Lung (tissue), 12 donors: Measurements from ENCODE around the gene RMND5A. TPM values are rescaled to one million over a fixed set of nuclear protein-coding genes. Genes with fewer than 3 reads are reported as not detected.
A peak's percentile ranks its signal among the peaks of the same experiment; 100 is the strongest.

Source experiments
- ATAC-seq: fragments of 200-7000 bp; cut with Tn5 transposase; one replicate; pipeline ENCODE4 v1.9.1; 2020; ENCODE audit warnings: moderate number of reproducible peaks; ENCODE audit not compliant: insufficient read depth, low FRiP score
- DNase-seq, 3 donors: peaks; one replicate each; pipeline ENCODE4 v3.0.0-alpha.2; 2013 to 2017
- H3K27ac ChIP-seq, 2 donors: one replicate each; pipeline ENCODE4 v1.5.1; 2013; ENCODE audit warnings: mild to moderate bottlenecking in 2 of 2, moderate library complexity in 2 of 2, control low read depth in 1 of 2, inconsistent platforms in 1 of 2, low read depth in 1 of 2, low read length in 1 of 2
- H3K27me3 ChIP-seq, 3 donors: one replicate each; pipeline ENCODE4 v1.5.1; 2013; ENCODE audit warnings: low read length in 2 of 3; ENCODE audit not compliant: control insufficient read depth in 3 of 3, insufficient read depth in 3 of 3
- H3K36me3 ChIP-seq, 4 donors: one replicate each; pipeline ENCODE4 v1.5.1; 2013; ENCODE audit warnings: low read length in 4 of 4, mild to moderate bottlenecking in 1 of 4, moderate library complexity in 1 of 4; ENCODE audit not compliant: control insufficient read depth in 4 of 4, insufficient read depth in 4 of 4
- H3K4me1 ChIP-seq, 5 donors: one replicate each; pipeline ENCODE4 v1.5.1; 2013; ENCODE audit warnings: low read length in 5 of 5, mild to moderate bottlenecking in 2 of 5, moderate library complexity in 1 of 5; ENCODE audit not compliant: control insufficient read depth in 5 of 5, insufficient read depth in 5 of 5
- H3K4me3 ChIP-seq: one replicate; pipeline ENCODE4 v1.5.1; 2013; ENCODE audit warnings: mild to moderate bottlenecking, control low read depth, moderate library complexity
- H3K9ac ChIP-seq, 2 donors: one replicate each; pipeline ENCODE4 v1.5.1; 2013; ENCODE audit warnings: low read length in 2 of 2, control low read depth in 1 of 2; ENCODE audit not compliant: insufficient read depth in 1 of 2
- H3K9me3 ChIP-seq, 4 donors: one replicate each; pipeline ENCODE4 v1.5.1; 2013; ENCODE audit warnings: low read length in 3 of 4, mild to moderate bottlenecking in 1 of 4, moderate library complexity in 1 of 4; ENCODE audit not compliant: control insufficient read depth in 4 of 4, insufficient read depth in 3 of 4
- CTCF ChIP-seq: IDR thresholded peaks from 2 replicates; pipeline ENCODE4 v1.5.1; 2012; ENCODE audit warnings: mild to moderate bottlenecking; ENCODE audit errors: control extremely low read depth, extremely low read depth
- WGBS, 2 donors: extraction: QIAGEN DNeasy Blood & Tissue Kit; methylation state at CpG; one replicate each; pipeline ENCODE4 v1.1.7; 2013; 5-methylcytosine and 5-hydroxymethylcytosine counted together
- polyA plus RNA-seq, 2 donors: library from polyadenylated mRNA; stranded (reverse); fragments of 200-250 nt; gene quantifications; one replicate each; pipeline ENCODE4 v1.2.1, GENCODE V29; 2013
- total RNA-seq, 2 donors: library from RNA; depleted of rRNA in 1 of 2; stranded (reverse); fragments of >200 nt in 1 of 2; gene quantifications; one replicate each; pipeline ENCODE4 v1.2.1, GENCODE V29; 2014 to 2021
- donor health status: control.
- donor health status: control.
- donor health status: Bipolar disorder and iron deficiency.
- donor health status: healthy.
- donor health status: DM: yes; HTN: yes; CAD: no.

The RMND5A gene
- total and polyA plus RNA-seq, 4 donors: 8.9 to 73.1 (median 16.6) TPM

- Histone ChIP-seq H3K9me3 (no peaks in the 10 kb centered on the region), H3K36me3 (no peaks in the 10 kb centered on the region), H3K27me3 (no peaks in the 10 kb centered on the region), H3K27ac (no peak overlapping the region), H3K4me3 (no peak overlapping the region), H3K9ac (no peak overlapping the region), H3K4me1 (peaks cover 0 to 7% (median 0%) of the 10 kb centered on the region in 5 donors)
- ATAC-seq (no peak), DNase-seq (no peak)
- no peak for TF ChIP-seq CTCF
- 91 to 92% methylated on average over 1 of the region's 1 CpG for WGBS, 2 donors
Observed at GRCh38 chr2:86700690-86701089, 19.4 kb upstream of the RMND5A start.

GRCh38 chr2:86703704-86704361, 16.3 kb upstream of the RMND5A start:
- no peak for TF ChIP-seq CTCF
- no peaks in the 10 kb centered on the region for H3K27me3 ChIP-seq
- 74 to 83% methylated on average over 14 of the region's 14 CpGs for WGBS, 2 donors
- H3K9me3 ChIP-seq: no peaks in the 10 kb centered on the region
- no peaks in the 10 kb centered on the region for H3K36me3 ChIP-seq
- H3K4me3 ChIP-seq: no peak overlapping the region
- no peak for ATAC-seq
- H3K27ac ChIP-seq: peak overlapping the region in 1 of 2 donors; percentile 89
- H3K4me1 ChIP-seq: peaks cover 0 to 7% (median 0%) of the 10 kb centered on the region in 5 donors
- no peak overlapping the region for H3K9ac ChIP-seq
- peak in 2 of 3 donors; percentile 59 to 63 for DNase-seq

- WGBS, 2 donors: 54 to 85% methylated on average over 4 of the region's 4 CpGs
- H3K9ac ChIP-seq: no peak overlapping the region
Observed at GRCh38 chr2:86704459-86704971, 15.6 kb upstream of the RMND5A start.

More at GRCh38 chr2:86704459-86704971, 15.6 kb upstream of the RMND5A start:
- Histone ChIP-seq H3K9me3 (no peaks in the 10 kb centered on the region), H3K36me3 (no peaks in the 10 kb centered on the region), H3K27me3 (no peaks in the 10 kb centered on the region), H3K27ac (peak overlapping the region in 1 of 2 donors; percentile 89), H3K4me1 (peaks cover 0 to 7% (median 0%) of the 10 kb centered on the region in 5 donors), H3K4me3 (no peak overlapping the region)
- DNase-seq (peak in 1 of 3 donors; percentile 3), ATAC-seq (no peak)
- no peak for TF ChIP-seq CTCF
